Measurements from ENCODE around the gene ACSM5. TPM values are rescaled to one million over a fixed set of nuclear protein-coding genes. Genes with fewer than 3 reads are reported as not detected.
A peak's percentile ranks its signal among the peaks of the same experiment; 100 is the strongest.
"Not testable (repeated sequence)": the region's sequence is repeated elsewhere in the genome, so short reads cannot be mapped to it uniquely, and the experiment has no call there.

Gene ACSM5
- total RNA-seq, 4 donors from 2014 or later: 1.00 to 4.8 TPM; not detected in 2

DNA sequence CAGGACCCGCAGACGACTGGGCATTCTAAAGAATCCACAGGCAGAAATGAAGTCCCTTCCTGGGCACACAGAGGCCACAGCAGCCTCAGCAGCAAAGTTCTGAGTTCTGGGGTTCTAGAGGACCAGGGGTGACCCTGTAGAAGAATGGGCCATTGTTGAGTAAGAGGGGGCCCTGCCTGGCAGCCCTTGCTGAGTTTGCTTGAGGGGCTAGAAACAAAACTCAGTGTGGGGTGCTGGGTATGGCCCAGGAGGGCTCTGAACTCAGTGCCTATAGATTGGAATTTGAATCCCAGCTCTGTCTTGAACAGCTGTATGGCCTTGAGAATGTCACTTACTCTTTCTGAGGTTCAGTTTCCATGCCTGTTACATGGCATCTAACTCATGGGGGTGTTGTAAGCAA lies 4.7 kb upstream of the ACSM5 start, which contains the start of gene PDILT:
Gene PDILT (minus strand): TSS at position 101 of the 400 bp plus-strand sequence. CDS start 5,437 bp downstream, outside the sequence.
- Histone ChIP-seq H3K4me3 (no peak within 1 kb of the TSS), H3K4me1 (no peaks in the 10 kb centered on the region)

DNA sequence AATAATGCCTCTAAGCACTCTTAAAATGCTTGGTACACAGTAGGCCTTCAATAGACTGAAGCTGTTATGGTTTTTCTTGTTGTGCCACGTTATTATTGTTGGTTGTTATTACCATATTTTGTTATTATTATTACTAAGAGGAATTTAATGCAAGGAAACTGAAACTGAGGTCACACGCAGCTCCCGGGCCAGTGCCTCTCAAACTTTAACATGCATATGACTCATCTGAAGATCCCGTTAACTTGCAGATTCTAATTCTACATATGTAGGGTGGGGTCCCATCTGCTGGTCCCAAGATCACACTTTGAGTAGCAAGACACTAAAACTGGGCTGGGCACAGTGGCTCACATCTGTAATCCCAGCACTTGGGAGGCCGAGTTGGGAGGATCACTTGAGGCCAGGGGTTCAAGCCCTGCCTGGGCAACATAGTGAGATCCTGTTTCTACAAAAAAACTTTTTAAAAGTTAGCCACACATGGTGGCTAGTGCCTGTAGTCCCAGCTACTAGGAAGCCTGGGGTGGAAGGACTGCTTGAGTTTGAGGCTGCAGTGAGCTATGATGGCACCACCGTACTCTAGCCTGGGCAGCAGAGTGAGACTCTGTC lies 888 bp downstream of the ACSM5 start:
- TF ChIP-seq, protein P1, sequence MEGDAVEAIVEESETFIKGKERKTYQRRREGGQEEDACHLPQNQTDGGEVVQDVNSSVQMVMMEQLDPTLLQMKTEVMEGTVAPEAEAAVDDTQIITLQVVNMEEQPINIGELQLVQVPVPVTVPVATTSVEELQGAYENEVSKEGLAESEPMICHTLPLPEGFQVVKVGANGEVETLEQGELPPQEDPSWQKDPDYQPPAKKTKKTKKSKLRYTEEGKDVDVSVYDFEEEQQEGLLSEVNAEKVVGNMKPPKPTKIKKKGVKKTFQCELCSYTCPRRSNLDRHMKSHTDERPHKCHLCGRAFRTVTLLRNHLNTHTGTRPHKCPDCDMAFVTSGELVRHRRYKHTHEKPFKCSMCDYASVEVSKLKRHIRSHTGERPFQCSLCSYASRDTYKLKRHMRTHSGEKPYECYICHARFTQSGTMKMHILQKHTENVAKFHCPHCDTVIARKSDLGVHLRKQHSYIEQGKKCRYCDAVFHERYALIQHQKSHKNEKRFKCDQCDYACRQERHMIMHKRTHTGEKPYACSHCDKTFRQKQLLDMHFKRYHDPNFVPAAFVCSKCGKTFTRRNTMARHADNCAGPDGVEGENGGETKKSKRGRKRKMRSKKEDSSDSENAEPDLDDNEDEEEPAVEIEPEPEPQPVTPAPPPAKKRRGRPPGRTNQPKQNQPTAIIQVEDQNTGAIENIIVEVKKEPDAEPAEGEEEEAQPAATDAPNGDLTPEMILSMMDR (IDR thresholded peaks at IDR 0.05): no peak
- no peak for TF ChIP-seq POLR2A (IDR thresholded peaks at IDR 0.05)
- no peaks in the 10 kb centered on the region for H3K27me3 ChIP-seq
- no peak overlapping the region for H3K4me3 ChIP-seq
- WGBS, 2 donors: 41 to 61% methylated on average over 6 of the region's 6 CpGs
- intact Hi-C loops (cut with DNase I): no loop called here
- peak overlapping the region in 1 of 4 donors; percentile 29 for H3K27ac ChIP-seq
- H3K36me3 ChIP-seq: no peaks in the 10 kb centered on the region
- no peaks in the 10 kb centered on the region for H3K9me3 ChIP-seq
- no peak for DNase-seq
- H3K4me1 ChIP-seq: no peaks in the 10 kb centered on the region

More for the DNA sequence above, 4.7 kb upstream of the ACSM5 start, which contains the start of gene PDILT:
- no peaks in the 10 kb centered on the region for H3K9me3 ChIP-seq
- intact Hi-C loops (cut with DNase I): no loop called here
- H3K27me3 ChIP-seq: no peaks in the 10 kb centered on the region
- H3K27ac ChIP-seq: no peak within 1 kb of the TSS
- H3K36me3 ChIP-seq: no peaks in the 10 kb centered on the region
- 83% methylated on average over 2 of the region's 2 CpGs; no CpG with 5 or more reads in 1 of the 2 donors for WGBS, 2 donors
- no peak for DNase-seq
- TF ChIP-seq, protein P1 (IDR thresholded peaks at IDR 0.05): no peak
- TF ChIP-seq POLR2A (IDR thresholded peaks at IDR 0.05): no peak

DNA sequence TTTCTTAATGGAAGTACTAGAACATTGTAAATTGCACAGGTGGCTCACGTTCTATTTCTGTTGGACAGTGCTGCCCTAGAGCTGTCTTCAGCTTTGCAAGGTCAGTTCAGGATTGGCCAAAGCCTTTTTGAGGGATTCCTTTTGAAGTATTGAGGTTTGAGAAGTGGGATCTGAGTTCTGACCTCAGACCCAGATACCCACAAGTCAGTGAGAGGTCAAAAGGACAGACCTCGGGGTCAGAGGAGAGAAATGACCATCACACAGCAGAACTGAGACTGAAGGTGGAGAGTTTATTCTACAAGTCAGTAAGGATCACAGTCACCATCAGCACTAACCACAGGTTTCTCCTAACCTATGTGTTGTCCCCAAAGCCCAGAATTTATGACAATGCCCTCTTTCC lies 1.7 kb downstream of the ACSM5 start:
- no peak for DNase-seq
- H3K9me3 ChIP-seq: no peaks in the 10 kb centered on the region
- intact Hi-C loops (cut with DNase I): no loop called here
- H3K27me3 ChIP-seq: no peaks in the 10 kb centered on the region
- no peaks in the 10 kb centered on the region for H3K36me3 ChIP-seq
- no peak overlapping the region for H3K27ac ChIP-seq
- 70 to 78% methylated on average over 2 of the region's 2 CpGs for WGBS, 2 donors
- TF ChIP-seq, protein P1 (IDR thresholded peaks at IDR 0.05): no peak
- no peak for TF ChIP-seq POLR2A (IDR thresholded peaks at IDR 0.05)
- H3K4me3 ChIP-seq: no peak overlapping the region
- H3K4me1 ChIP-seq: no peaks in the 10 kb centered on the region

DNA sequence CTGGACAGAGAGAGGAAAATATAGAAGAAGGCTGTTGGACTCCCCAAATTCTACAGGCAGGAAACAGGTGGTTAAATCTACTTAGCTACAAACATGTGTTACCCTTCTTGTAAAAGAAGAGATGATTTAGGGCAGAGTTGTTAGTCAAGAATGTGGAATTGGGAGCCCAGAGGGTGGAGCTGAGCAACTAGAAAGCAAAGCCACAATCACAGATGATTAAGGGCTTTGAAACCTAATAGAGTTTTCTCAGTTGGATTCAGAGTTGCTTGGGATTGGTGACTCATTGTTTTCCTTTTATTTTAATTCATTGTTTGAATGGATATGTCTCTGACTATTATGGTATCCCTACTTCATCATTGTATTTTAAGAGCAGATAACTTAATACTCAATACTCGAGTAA lies 6.2 kb downstream of the ACSM5 start:
- no peak for DNase-seq
- 65 to 77% methylated on average over 1 of the region's 1 CpG for WGBS, 2 donors
- Histone ChIP-seq H3K4me1 (no peaks in the 10 kb centered on the region), H3K36me3 (no peaks in the 10 kb centered on the region), H3K9me3 (no peaks in the 10 kb centered on the region), H3K27ac (no peak overlapping the region), H3K27me3 (no peaks in the 10 kb centered on the region), H3K4me3 (no peak overlapping the region)
- TF ChIP-seq, protein P1 (IDR thresholded peaks at IDR 0.05): no peak
- no peak for TF ChIP-seq POLR2A (IDR thresholded peaks at IDR 0.05)
- intact Hi-C loops (cut with DNase I): no loop called here

DNA sequence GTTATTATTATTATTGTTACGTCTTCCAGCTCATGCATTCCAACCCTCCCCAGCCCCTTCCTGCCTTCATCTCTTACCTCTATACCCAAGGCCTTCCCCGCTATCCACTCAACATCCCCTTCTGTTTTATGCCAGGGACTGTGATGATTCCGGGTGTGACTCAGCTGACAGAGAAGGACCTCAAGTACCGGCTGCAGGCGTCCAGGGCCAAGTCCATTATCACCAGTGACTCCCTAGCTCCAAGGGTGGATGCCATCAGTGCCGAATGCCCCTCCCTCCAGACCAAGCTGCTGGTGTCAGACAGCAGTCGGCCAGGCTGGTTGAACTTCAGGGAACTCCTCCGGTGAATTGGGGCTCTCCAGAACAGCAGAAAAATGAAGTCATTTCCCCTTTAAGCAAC lies 9.8 kb downstream of the ACSM5 start:
- H3K27ac ChIP-seq; H3K27me3 ChIP-seq; H3K4me1 ChIP-seq; DNase-seq; H3K9me3 ChIP-seq; H3K4me3 ChIP-seq; H3K36me3 ChIP-seq; intact Hi-C loops (cut with DNase I): not testable (repeated sequence)
- 84 to 88% methylated on average over 6 to 7 of the region's 8 CpGs for WGBS, 2 donors

DNA sequence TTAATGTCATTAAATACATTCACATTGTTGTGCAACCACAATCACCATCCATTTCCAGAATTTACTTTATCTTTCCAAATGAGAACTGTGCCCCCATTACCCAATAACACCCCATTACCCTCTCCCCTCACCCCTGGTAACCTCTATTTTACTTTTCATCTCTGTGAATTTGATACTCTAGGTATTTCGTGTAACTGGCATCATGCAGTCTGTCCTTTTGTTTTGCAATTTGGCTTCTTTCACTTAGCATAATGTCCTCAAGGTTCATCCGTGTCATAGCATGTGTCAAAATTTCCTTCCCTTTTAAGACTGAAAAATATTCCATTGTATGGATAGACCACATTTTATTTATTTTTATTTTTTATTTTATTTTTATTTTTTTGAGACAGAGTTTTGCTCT lies 12.4 kb downstream of the ACSM5 start:
- H3K4me1 ChIP-seq; H3K9me3 ChIP-seq; H3K27ac ChIP-seq; H3K27me3 ChIP-seq; intact Hi-C loops (cut with DNase I); H3K4me3 ChIP-seq; DNase-seq; H3K36me3 ChIP-seq: not testable (repeated sequence)
- WGBS, 2 donors: 54 to 60% methylated on average over 2 of the region's 2 CpGs

DNA sequence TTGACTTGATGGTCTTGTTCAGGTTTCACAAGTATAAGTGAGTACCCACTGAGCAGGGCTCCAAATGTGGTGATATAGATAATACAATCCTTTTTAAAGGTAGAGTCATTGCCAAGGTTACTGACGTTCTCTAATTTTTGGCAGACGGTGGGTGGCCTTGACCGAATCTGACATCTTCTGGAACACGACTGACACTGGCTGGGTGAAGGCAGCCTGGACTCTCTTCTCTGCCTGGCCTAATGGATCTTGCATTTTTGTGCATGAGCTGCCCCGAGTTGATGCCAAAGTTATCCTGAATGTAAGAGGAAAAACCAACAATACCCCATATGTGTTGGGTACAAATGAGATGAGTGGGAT lies 14.4 kb downstream of the ACSM5 start:
- DNase-seq; H3K27ac ChIP-seq; H3K27me3 ChIP-seq; H3K9me3 ChIP-seq; H3K36me3 ChIP-seq; H3K4me3 ChIP-seq; intact Hi-C loops (cut with DNase I); H3K4me1 ChIP-seq: not testable (repeated sequence)
- 75 to 76% methylated on average over 4 to 5 of the region's 5 CpGs for WGBS, 2 donors
